ENCODE results near the gene TBC1D1. TPM values are rescaled to one million over a fixed set of nuclear protein-coding genes. Genes with fewer than 3 reads are reported as not detected.

The TBC1D1 gene
- total RNA-seq, 2 experiments from 2014 or later, result 40.7 to 46.5 TPM

DNA sequence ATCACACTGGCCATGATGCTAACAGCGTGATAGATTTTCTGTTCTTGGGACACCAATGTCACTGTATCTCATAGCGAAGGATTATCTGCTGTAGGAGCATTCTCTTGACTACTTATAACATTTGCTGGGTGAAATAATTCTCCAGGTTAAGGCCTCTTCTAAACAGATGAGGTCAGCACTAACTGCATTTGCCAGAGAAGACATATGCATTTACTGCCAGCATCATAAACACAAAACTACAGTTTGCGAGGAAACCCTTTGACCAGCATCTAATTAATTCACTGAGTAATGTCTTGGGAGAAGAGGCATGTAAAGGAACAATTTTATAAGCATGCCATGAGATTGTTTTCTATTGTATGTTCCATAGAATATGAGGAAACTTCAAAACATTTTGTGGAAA lies 13.9 kb downstream of the TBC1D1 start:
- TF ChIP-seq, protein P1, sequence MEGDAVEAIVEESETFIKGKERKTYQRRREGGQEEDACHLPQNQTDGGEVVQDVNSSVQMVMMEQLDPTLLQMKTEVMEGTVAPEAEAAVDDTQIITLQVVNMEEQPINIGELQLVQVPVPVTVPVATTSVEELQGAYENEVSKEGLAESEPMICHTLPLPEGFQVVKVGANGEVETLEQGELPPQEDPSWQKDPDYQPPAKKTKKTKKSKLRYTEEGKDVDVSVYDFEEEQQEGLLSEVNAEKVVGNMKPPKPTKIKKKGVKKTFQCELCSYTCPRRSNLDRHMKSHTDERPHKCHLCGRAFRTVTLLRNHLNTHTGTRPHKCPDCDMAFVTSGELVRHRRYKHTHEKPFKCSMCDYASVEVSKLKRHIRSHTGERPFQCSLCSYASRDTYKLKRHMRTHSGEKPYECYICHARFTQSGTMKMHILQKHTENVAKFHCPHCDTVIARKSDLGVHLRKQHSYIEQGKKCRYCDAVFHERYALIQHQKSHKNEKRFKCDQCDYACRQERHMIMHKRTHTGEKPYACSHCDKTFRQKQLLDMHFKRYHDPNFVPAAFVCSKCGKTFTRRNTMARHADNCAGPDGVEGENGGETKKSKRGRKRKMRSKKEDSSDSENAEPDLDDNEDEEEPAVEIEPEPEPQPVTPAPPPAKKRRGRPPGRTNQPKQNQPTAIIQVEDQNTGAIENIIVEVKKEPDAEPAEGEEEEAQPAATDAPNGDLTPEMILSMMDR (IDR thresholded peaks at IDR 0.05), result no peak
- H3K27me3 Mint-ChIP-seq, result no peaks in the 10 kb centered on the region
- Histone ChIP-seq H3K36me3 (ENCODE audit: insufficient read depth, low read length) (peaks cover 40% of the 10 kb centered on the region), H3K9me3 (ENCODE audit: control insufficient read depth in 1 of 2, insufficient read depth in 1 of 2, low read length in 2 of 2) (no peaks in the 10 kb centered on the region), H3K4me3 (ENCODE audit: low read length) (no peak overlapping the region), H3K4me1 (ENCODE audit: insufficient read depth, low read length) (peaks cover 3% of the 10 kb centered on the region), H3K27me3 (ENCODE audit: control insufficient read depth in 1 of 2, insufficient read depth in 2 of 2, low read length in 2 of 2) (no peaks in the 10 kb centered on the region), H3K27ac (ENCODE audit: low read depth in 1 of 2, low read length in 2 of 2) (no peak overlapping the region)
- H3K4me3 Mint-ChIP-seq, result no peak overlapping the region
- CTCF ChIA-PET, result no interaction called here
- ATAC-seq (ENCODE audit: poor library complexity) (no peak), DNase-seq (no peak)
- no peak overlapping the region for H3K27ac Mint-ChIP-seq
- intact Hi-C loops (cut with DNase I, micrococcal nuclease), result no loop called here
- no peaks in the 10 kb centered on the region for H3K9me3 Mint-ChIP-seq
- POLR2A ChIA-PET, result no interaction called here
- peaks cover 70% of the 10 kb centered on the region for H3K4me1 Mint-ChIP-seq (ENCODE audit: low read depth)
- peaks cover 73% of the 10 kb centered on the region for H3K36me3 Mint-ChIP-seq (ENCODE audit: low read depth)

DNA sequence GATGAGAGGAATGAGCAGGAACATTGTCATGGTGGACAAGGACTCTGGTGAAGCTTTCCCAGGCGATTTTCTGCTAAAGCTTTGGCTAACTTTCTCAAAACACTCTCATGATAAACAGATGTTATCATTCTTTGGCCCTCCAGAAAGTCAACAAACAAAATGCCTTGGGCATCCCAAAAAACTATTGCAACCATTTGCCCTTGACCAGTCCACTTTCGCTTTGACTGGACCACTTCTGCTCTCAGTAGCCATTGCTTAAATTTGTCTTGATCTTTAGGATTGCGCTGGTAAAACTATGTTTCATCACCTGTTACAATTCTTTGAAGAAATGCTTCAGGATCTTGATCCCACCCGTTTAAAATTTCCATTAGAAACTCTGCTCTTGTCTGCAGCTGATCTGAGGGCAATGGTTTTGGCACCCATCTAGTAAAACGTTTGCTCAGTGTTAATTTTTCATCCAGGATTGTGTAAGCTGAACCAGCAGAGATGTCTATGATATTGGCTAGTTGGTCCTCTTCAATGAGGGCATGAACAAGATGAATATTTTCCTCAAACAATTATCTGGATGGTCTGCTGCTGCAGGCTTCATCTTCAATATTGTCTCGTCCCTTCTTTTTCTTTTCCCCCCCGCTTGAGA lies 14.8 kb downstream of the TBC1D1 start:
- intact Hi-C loops (cut with DNase I, micrococcal nuclease), result no loop called here
- H3K27ac Mint-ChIP-seq, result no peak overlapping the region
- ATAC-seq (ENCODE audit: poor library complexity) (no peak), DNase-seq (no peak)
- TF ChIP-seq, protein P1 (IDR thresholded peaks at IDR 0.05), result no peak
- ChIA-PET CTCF (no interaction called here), POLR2A (no interaction called here)
- Histone ChIP-seq H3K4me1 (ENCODE audit: insufficient read depth, low read length) (peaks cover 3% of the 10 kb centered on the region), H3K4me3 (ENCODE audit: low read length) (no peak overlapping the region), H3K27ac (ENCODE audit: low read depth in 1 of 2, low read length in 2 of 2) (no peak overlapping the region), H3K27me3 (ENCODE audit: control insufficient read depth in 1 of 2, insufficient read depth in 2 of 2, low read length in 2 of 2) (no peaks in the 10 kb centered on the region), H3K36me3 (ENCODE audit: insufficient read depth, low read length) (peaks cover 40% of the 10 kb centered on the region), H3K9me3 (ENCODE audit: control insufficient read depth in 1 of 2, insufficient read depth in 1 of 2, low read length in 2 of 2) (no peaks in the 10 kb centered on the region)
- H3K4me3 Mint-ChIP-seq, result no peak overlapping the region
- H3K9me3 Mint-ChIP-seq, result no peaks in the 10 kb centered on the region
- peaks cover 69% of the 10 kb centered on the region for H3K36me3 Mint-ChIP-seq (ENCODE audit: low read depth)
- H3K4me1 Mint-ChIP-seq (ENCODE audit: low read depth), result peaks cover 65% of the 10 kb centered on the region
- H3K27me3 Mint-ChIP-seq, result no peaks in the 10 kb centered on the region

DNA sequence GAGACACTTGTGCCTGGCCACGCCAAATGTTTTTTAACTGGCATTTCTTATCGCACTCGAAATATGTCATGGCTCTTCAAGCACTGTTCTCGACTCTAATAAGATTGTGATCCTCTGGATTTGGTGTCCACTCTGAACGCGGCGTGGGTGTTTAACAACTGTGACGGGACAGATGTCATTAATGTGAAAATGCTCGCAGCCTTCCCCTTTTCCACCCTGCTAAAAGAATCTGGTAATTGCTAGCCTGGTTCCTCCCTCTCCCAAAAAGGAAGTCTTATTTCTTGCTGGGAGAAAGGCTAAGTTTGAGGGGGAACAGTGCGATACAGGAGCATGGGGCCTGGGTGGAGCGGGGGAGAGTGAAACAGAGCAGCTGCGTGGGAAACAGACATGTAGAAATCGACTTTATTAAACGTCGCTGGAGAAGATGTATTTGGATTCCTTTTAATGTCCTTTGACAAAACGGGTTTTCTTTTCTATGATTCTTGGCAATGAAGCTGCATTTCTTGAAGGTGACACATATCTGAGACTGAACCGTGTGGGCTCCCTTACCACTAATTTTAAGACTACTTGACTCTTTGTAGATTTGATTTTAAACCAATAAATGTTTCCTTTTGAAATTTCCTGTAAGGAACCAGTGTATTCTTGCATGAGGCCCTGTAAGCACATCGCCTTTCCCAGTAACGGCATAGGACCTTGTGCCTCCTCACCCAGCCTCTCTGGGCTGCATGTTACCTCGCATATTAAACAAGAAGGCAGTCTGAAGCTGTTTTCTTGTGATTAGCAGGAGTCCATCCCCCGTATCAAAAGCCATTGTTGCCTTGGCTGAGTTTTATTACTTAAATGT lies 17.8 kb downstream of the TBC1D1 start:
- peaks cover 3% of the 10 kb centered on the region for H3K4me1 ChIP-seq (ENCODE audit: insufficient read depth, low read length)
- TF ChIP-seq, protein P1 (IDR thresholded peaks at IDR 0.05), result no peak
- Mint-ChIP-seq H3K27me3 (no peaks in the 10 kb centered on the region), H3K4me1 (ENCODE audit: low read depth) (peaks cover 63% of the 10 kb centered on the region), H3K27ac (no peak overlapping the region), H3K4me3 (no peak overlapping the region), H3K36me3 (ENCODE audit: low read depth) (peaks cover 42% of the 10 kb centered on the region), H3K9me3 (no peaks in the 10 kb centered on the region)
- H3K27ac ChIP-seq (ENCODE audit: low read depth in 1 of 2, low read length in 2 of 2), result no peak overlapping the region
- intact Hi-C loops (cut with DNase I, micrococcal nuclease), result no loop called here
- ChIA-PET CTCF (interaction anchor here (0.8 kb wide), 1 partner anchor 19 kb away, joined by 3 read pairs; no protein-coding TSS in a partner anchor), POLR2A (no interaction called here)
- H3K9me3 ChIP-seq (ENCODE audit: control insufficient read depth in 1 of 2, insufficient read depth in 1 of 2, low read length in 2 of 2), result no peaks in the 10 kb centered on the region
- DNase-seq, result no peak
- ATAC-seq (ENCODE audit: poor library complexity), result no peak
- H3K36me3 ChIP-seq (ENCODE audit: insufficient read depth, low read length), result peaks cover 23% of the 10 kb centered on the region
- no peak overlapping the region for H3K4me3 ChIP-seq (ENCODE audit: low read length)
- no peaks in the 10 kb centered on the region for H3K27me3 ChIP-seq (ENCODE audit: control insufficient read depth in 1 of 2, insufficient read depth in 2 of 2, low read length in 2 of 2)

Data from CD4-positive, alpha-beta T cell (primary cell).